DND-41 (cell line): ENCODE results near the gene DNAH1.

Experiments
- CTCF ChIP-seq: IDR thresholded peaks from 2 replicates; pipeline ENCODE4 v1.5.1; 2012; ENCODE audit warnings: borderline replicate concordance, low read length, moderate library complexity, mild to moderate bottlenecking; ENCODE audit not compliant: poor library complexity, severe bottlenecking; ENCODE audit errors: extremely low read depth
- EZH2 ChIP-seq: IDR thresholded peaks from 3 replicates; pipeline ENCODE4 v1.6.1; 2012; ENCODE audit warnings: borderline replicate concordance, low read depth, mild to moderate bottlenecking, moderate library complexity, low read length, inconsistent platforms; ENCODE audit not compliant: severe bottlenecking

GRCh38 chr3:52433328-52433995 is 117.3 kb downstream of the DNAH1 start:
- TF ChIP-seq CTCF (no peak), EZH2 (no peak)
